ACHN (cell line): Measurements from ENCODE around the gene LCN1.

Experiments used
- DNase-seq: peaks from one replicate; pipeline ENCODE4 v3.0.0-alpha.2; 2015
- in situ Hi-C: cut with HindIII; loops from 2 replicates; pipeline ENCODE4 v1.10.0; 2017; ENCODE audit warnings: low sequenced_read_pairs, low pct_ligation_motif_present, low pct_unique_long_range_greater_than_20kb

The LCN1 gene

GRCh38 chr9:135552698-135553171, 31.5 kb downstream of the LCN1 start:
- in situ Hi-C loops = no loop called here
- no peak for DNase-seq

- in situ Hi-C loops = no loop called here
- no peak for DNase-seq
These were observed 33.5 kb downstream of the LCN1 start for GRCh38 chr9:135554718-135555117.

- no peak for DNase-seq
- in situ Hi-C loops = no loop called here
These were observed 34.0 kb downstream of the LCN1 start for GRCh38 chr9:135555203-135555602.

- no peak for DNase-seq
- in situ Hi-C loops = no loop called here
These were observed 34.7 kb downstream of the LCN1 start for GRCh38 chr9:135555910-135556309.

GRCh38 chr9:135559606-135560005, 38.4 kb downstream of the LCN1 start:
- in situ Hi-C loops = no loop called here
- no peak for DNase-seq

GRCh38 chr9:135561391-135562234, 40.4 kb downstream of the LCN1 start, which contains the start of gene PAEP:
Gene PAEP (plus strand): TSS chr9:135561756.
- DNase-seq = no peak
- in situ Hi-C loops = no loop called here

GRCh38 chr9:135562235-135562745, 41.0 kb downstream of the LCN1 start:
- in situ Hi-C loops = no loop called here
- no peak for DNase-seq

- no peak for DNase-seq
These were observed 41.8 kb downstream of the LCN1 start for GRCh38 chr9:135563039-135563476.

GRCh38 chr9:135563858-135564257, 42.6 kb downstream of the LCN1 start:
- no peak for DNase-seq
- in situ Hi-C loops = no loop called here

More at GRCh38 chr9:135563039-135563476, 41.8 kb downstream of the LCN1 start:
- in situ Hi-C loops = no loop called here

- no peak for DNase-seq
- in situ Hi-C loops = no loop called here
These were observed 43.9 kb downstream of the LCN1 start for GRCh38 chr9:135565141-135565628.

GRCh38 chr9:135565636-135566035, 44.4 kb downstream of the LCN1 start:
- in situ Hi-C loops = no loop called here

GRCh38 chr9:135566552-135566951, 45.3 kb downstream of the LCN1 start:
- in situ Hi-C loops = no loop called here
- no peak for DNase-seq

More at GRCh38 chr9:135565636-135566035, 44.4 kb downstream of the LCN1 start:
- DNase-seq = no peak

- no peak for DNase-seq
These were observed 46.1 kb downstream of the LCN1 start for GRCh38 chr9:135567311-135567710.

GRCh38 chr9:135568026-135568425, 46.8 kb downstream of the LCN1 start:
- no peak for DNase-seq
- in situ Hi-C loops = no loop called here

More at GRCh38 chr9:135567311-135567710, 46.1 kb downstream of the LCN1 start:
- in situ Hi-C loops = no loop called here

GRCh38 chr9:135570456-135570855, 49.2 kb downstream of the LCN1 start:
- DNase-seq = no peak
- in situ Hi-C loops = no loop called here

- no peak for DNase-seq
- in situ Hi-C loops = no loop called here
These were observed 51.0 kb downstream of the LCN1 start for GRCh38 chr9:135572233-135572632.

GRCh38 chr9:135573124-135573523, 51.9 kb downstream of the LCN1 start:
- DNase-seq = no peak
- in situ Hi-C loops = no loop called here

GRCh38 chr9:135574331-135574730, 53.1 kb downstream of the LCN1 start:
- no peak for DNase-seq
- in situ Hi-C loops = no loop called here

- no peak for DNase-seq
- in situ Hi-C loops = no loop called here
These were observed 53.7 kb downstream of the LCN1 start for GRCh38 chr9:135574943-135575342.
